NOMO-1 (cell line): ENCODE results near the gene TCN1.
A peak's percentile ranks its signal among the peaks of the same experiment; 100 is the strongest.
"Not testable (repeated sequence)": the region's sequence is repeated elsewhere in the genome, so short reads cannot be mapped to it uniquely, and the experiment has no call there.

ENCODE experiments used
- DNase-seq, 2 experiments: peaks; one replicate each; lab custom pipeline; 2025; ENCODE audit not compliant: unreplicated experiment in 2 of 2; lab: John Stamatoyannopoulos, UW

Gene TCN1

DNA sequence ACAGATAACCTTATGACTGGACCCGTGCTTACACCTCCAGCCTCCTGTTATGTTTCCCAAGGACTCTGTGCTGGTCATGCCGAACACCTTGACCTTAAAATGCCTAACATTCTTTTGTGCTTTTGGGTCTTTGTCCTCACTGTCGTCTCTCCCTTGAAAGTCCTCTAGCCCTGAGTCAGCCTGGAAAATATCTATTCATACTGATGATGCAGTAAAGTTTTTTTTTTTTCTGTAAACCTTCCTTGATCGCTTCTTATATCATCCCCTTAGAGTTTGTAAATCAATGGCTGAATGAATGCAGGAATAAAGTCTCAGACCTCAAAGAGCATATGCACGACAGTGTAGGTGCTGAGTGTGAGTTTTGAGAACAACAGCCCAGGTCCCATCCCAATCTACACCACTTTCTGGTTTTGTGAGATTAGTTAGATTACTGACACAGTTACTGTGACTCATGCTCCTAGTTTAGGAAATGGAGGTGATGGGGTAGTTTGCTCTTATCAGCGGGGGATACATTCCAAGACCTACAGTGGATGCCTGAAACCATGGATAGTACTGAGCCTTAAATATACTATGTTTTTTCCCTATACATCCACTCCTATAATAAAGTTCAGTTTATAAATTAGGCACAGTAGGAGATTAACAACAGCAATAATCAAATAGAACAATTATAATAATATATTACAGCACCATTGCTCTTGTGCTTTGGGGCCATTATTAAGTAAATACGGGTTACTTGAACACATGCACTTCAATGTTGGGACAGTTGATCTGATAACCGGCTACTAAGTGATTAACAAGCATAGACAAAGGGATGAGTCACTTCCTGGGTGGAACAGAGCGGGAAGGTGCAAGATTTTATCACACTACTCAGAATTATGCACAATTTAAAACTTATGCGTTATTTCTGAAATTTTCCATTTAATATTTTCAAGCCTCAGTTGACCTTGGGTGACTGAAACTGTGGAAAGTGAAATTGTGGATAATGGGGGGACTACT, 8.6 kb downstream of the TCN1 start:
- no peak for DNase-seq

DNA sequence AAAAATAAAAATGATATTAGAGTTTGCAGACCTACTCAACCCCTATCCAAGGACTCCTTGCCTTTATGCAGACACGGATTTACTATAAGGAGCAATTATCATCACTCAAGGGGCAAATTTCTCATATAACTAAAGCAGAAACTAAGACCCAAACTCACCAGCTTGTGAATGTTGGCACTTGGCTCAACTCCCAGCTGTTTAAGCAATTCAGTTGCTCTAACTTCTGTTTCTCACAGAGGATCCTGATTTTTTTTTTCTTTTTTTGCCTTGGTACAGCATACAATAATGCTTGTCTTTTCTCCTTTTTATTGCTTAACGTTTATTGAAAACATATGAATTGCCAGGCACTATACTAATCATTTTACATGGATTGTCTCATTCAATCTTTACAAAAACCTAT, 11.4 kb downstream of the TCN1 start:
- no peak for DNase-seq

GRCh38 chr11:59851416-59851815, 14.9 kb downstream of the TCN1 start:
- not testable (repeated sequence) for DNase-seq

DNA sequence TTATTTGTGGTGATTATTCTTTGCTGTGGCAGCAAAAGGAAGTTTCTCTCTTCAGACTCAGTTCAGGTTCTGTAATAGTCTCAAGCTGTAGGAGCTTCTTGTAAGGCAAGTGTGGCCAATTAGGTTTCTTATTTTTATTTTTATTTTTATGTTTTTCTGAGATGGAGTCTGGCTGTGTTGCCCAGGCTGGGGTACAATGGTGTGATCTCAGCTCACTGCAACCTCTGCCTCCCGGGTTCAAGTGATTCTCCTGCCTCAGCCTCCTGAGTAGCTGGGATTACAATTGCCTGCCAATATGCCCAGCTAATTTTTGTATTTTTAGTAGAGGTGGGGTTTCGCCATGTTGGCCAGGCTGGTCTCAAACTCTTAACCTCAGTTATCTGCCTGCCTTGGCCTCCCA, 16.7 kb downstream of the TCN1 start:
- DNase-seq, result peak in 1 of 2 experiments; percentile 33

GRCh38 chr11:59849129-59849528, 17.2 kb downstream of the TCN1 start:
- peak in 1 of 2 experiments; percentile 42 for DNase-seq

GRCh38 chr11:59848439-59848838, 17.8 kb downstream of the TCN1 start:
- not testable (repeated sequence) for DNase-seq

- no peak for DNase-seq
These were observed 18.7 kb downstream of the TCN1 start for GRCh38 chr11:59847626-59848025.

GRCh38 chr11:59846556-59846955, 19.7 kb downstream of the TCN1 start:
- DNase-seq, result no peak

DNA sequence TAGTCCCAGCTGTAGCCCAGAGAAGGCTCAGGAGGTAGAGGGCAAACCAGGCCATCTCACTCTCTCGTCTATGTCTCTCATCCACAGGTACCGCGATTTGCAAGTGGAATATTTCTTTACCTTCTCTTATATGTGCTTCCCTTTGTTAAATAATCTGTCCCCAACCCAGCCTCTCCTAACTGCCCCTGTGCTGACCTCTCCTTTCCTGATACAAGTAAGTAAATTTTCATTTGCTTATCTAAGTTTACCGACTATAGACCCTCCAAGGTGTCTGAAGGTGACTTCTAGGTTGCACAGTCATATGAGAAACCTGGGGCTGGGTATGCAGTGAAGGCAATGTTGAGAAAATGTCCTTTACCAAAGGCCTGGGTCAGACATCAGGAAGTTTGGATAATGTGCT, 20.9 kb downstream of the TCN1 start, which contains the start of gene CBLIF:
Gene CBLIF, minus strand, starts transcription at position 101 of the 400 bp plus-strand sequence. Its CDS starts 46 bp downstream, at position 55.
- DNase-seq, result no peak

GRCh38 chr11:59842316-59842715, 24.0 kb downstream of the TCN1 start:
- DNase-seq, result no peak

- no peak for DNase-seq
These were observed 24.8 kb downstream of the TCN1 start for GRCh38 chr11:59841514-59841913.

- no peak for DNase-seq
These were observed 26.7 kb downstream of the TCN1 start for GRCh38 chr11:59839615-59840014.

GRCh38 chr11:59833602-59834001, 32.7 kb downstream of the TCN1 start:
- DNase-seq, result peak in 1 of 2 experiments; percentile 25

GRCh38 chr11:59829358-59829757, 36.9 kb downstream of the TCN1 start:
- no peak for DNase-seq

- DNase-seq, result peak; percentile 64 to 84
These were observed 43.2 kb downstream of the TCN1 start for GRCh38 chr11:59822989-59823566.

DNA sequence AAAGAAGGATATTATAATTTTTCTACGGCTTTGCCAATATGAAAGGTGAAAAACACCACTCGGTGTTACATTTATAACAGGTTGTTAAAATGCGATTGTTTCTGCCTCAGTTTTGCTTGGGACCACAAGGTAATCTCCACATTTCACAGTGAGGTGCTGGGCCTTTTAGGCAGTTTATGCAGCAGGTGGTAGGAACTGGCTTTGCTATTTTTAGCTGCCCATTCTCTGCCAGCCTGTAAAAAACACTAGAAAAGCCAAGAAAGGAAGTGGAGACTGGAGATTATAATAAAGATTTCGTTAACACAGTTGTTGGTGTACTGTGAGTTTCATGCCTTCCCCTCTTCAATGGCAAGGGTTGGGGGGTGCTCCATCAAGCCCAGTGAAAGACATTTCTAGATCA, 47.7 kb downstream of the TCN1 start:
- peak; percentile 55 to 68 for DNase-seq

DNA sequence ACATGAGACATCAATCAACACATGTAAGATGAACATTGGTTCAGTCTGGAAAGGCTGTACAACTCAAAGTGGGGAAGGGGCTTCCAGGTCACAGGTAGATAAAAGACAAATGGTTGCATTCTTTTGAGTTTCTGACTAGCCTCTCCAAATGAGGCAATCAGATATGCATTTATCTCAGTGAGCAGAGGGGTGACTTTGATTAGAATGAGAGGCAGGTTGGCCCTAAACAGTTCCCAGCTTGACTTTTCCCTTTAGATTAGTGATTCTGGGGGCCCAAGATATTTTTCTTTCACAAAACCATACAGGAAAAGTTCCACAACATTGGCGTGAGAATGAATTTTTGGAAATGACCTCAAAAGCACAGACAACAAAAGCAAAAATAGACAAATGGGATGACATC, 49.9 kb downstream of the TCN1 start:
- DNase-seq, result not testable (repeated sequence)

GRCh38 chr11:59815754-59816153, 50.5 kb downstream of the TCN1 start:
- DNase-seq, result no peak

GRCh38 chr11:59814021-59814420, 52.3 kb downstream of the TCN1 start:
- peak in 1 of 2 experiments; percentile 52 for DNase-seq

- no peak for DNase-seq
These were observed 52.9 kb downstream of the TCN1 start for GRCh38 chr11:59813364-59813763.

DNA sequence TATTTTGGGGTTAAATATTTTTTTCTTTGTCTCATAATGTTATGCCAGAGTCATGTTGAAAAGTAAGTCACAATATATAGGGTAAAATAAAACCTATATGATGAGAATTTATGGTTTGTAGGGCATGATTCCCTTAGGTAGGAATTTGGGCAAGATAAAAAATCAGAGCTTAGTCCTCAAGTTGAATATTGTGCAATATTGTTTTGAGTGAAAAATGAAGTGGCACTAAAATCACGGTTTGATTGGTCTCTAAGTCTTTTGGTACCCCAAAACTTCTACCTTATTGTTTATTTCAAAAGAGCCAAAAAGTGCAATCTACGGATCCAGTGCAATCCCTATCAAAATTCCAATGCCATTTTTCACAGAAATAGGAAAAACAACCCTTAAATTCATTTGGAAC, 54.1 kb downstream of the TCN1 start:
- no peak for DNase-seq

DNA sequence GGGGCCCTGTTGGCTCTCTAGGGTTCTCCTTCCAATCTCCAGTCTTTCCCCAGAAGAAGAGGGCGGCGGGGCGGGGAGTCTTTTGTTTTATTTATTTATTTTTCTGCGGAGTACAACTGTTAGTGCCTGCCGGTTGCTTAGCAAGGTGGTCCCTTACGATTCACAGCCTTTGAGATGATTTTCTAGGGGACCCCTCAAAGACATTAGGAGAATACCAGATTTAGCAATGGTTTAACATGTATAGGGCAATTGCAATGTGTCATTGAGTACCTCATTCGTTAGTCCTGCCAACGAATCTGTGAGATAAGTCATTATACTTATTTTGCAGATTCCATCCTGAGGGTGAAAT, 55.4 kb downstream of the TCN1 start:
- peak in 1 of 2 experiments; percentile 56 for DNase-seq
